ENCODE data around the gene NCKAP5. TPM values are rescaled to one million over a fixed set of nuclear protein-coding genes. Genes with fewer than 3 reads are reported as not detected.

NCKAP5 gene
- total RNA-seq, 5 donors from 2014 or later (not counting 1 experiment from before 2014, with no cell fraction given), result 0.06 TPM; not detected in 4

- H3K4me3 ChIP-seq (ENCODE audit: control insufficient read depth in 1 of 2, extremely low read depth in 1 of 2, low read length in 1 of 2), result no peak overlapping the region
- H3K4me3 Mint-ChIP-seq, result no peak overlapping the region
- H3K4me1 ChIP-seq (ENCODE audit: control insufficient read depth in 1 of 2, extremely low read depth in 1 of 2, insufficient read depth in 2 of 2, low read length in 2 of 2), result no peaks in the 10 kb centered on the region
- H3K9me3 ChIP-seq, result no peaks in the 10 kb centered on the region
- no peak overlapping the region for H3K27ac Mint-ChIP-seq
- WGBS (ENCODE audit: insufficient coverage), result no CpG with 5 or more reads among the region's 1 CpG
- H3K36me3 ChIP-seq (ENCODE audit: control insufficient read depth in 2 of 2, extremely low read depth in 1 of 2, insufficient read depth in 1 of 2, low read length in 1 of 2), result no peaks in the 10 kb centered on the region
- ChIA-PET POLR2A (no interaction called here), CTCF (no interaction called here)
- DNase-seq (no peak), ATAC-seq (replicated peaks in 1 of 4) (no peak)
- H3K36me3 Mint-ChIP-seq, result no peaks in the 10 kb centered on the region
- H3K27ac ChIP-seq (ENCODE audit: low read length), result no peak overlapping the region
- H3K4me1 Mint-ChIP-seq, result no peaks in the 10 kb centered on the region
- peaks cover 1 to 3% of the 10 kb centered on the region in 2 donors for H3K27me3 Mint-ChIP-seq
- no peaks in the 10 kb centered on the region for H3K9me3 Mint-ChIP-seq
- H3K27me3 ChIP-seq (replicated peaks in 1 of 2; ENCODE audit: control insufficient read depth in 2 of 2, extremely low read depth in 1 of 2, insufficient read depth in 2 of 2, low read length in 1 of 2), result no peaks in the 10 kb centered on the region
These were observed 12.9 kb upstream of the NCKAP5 start for GRCh38 chr2:133581010-133581760.

- H3K27me3 Mint-ChIP-seq, result peaks cover 1 to 3% of the 10 kb centered on the region in 2 donors
- no peaks in the 10 kb centered on the region for H3K36me3 Mint-ChIP-seq
- ChIA-PET POLR2A (no interaction called here), CTCF (no interaction called here)
- H3K27ac Mint-ChIP-seq, result no peak overlapping the region
- Histone ChIP-seq H3K4me3 (ENCODE audit: control insufficient read depth in 1 of 2, extremely low read depth in 1 of 2, low read length in 1 of 2) (no peak overlapping the region), H3K27me3 (replicated peaks in 1 of 2; ENCODE audit: control insufficient read depth in 2 of 2, extremely low read depth in 1 of 2, insufficient read depth in 2 of 2, low read length in 1 of 2) (no peaks in the 10 kb centered on the region), H3K9me3 (no peaks in the 10 kb centered on the region), H3K4me1 (ENCODE audit: control insufficient read depth in 1 of 2, extremely low read depth in 1 of 2, insufficient read depth in 2 of 2, low read length in 2 of 2) (no peaks in the 10 kb centered on the region), H3K27ac (ENCODE audit: low read length) (no peak overlapping the region), H3K36me3 (ENCODE audit: control insufficient read depth in 2 of 2, extremely low read depth in 1 of 2, insufficient read depth in 1 of 2, low read length in 1 of 2) (no peaks in the 10 kb centered on the region)
- H3K4me1 Mint-ChIP-seq, result no peaks in the 10 kb centered on the region
- ATAC-seq (replicated peaks in 1 of 4) (no peak), DNase-seq (no peak)
- H3K4me3 Mint-ChIP-seq, result no peak overlapping the region
- 88% methylated on average over 1 of the region's 1 CpG for WGBS (ENCODE audit: insufficient coverage)
- H3K9me3 Mint-ChIP-seq, result no peaks in the 10 kb centered on the region
These were observed 11.0 kb upstream of the NCKAP5 start for GRCh38 chr2:133579274-133579673.

GRCh38 chr2:133576714-133577113 lies 8.5 kb upstream of the NCKAP5 start:
- Mint-ChIP-seq H3K4me1 (no peaks in the 10 kb centered on the region), H3K36me3 (no peaks in the 10 kb centered on the region), H3K9me3 (no peaks in the 10 kb centered on the region), H3K27ac (no peak overlapping the region), H3K27me3 (no peaks in the 10 kb centered on the region), H3K4me3 (no peak overlapping the region)
- no peak for ATAC-seq (replicated peaks in 1 of 4)
- Histone ChIP-seq H3K27me3 (replicated peaks in 1 of 2; ENCODE audit: control insufficient read depth in 2 of 2, extremely low read depth in 1 of 2, insufficient read depth in 2 of 2, low read length in 1 of 2) (no peaks in the 10 kb centered on the region), H3K36me3 (ENCODE audit: control insufficient read depth in 2 of 2, extremely low read depth in 1 of 2, insufficient read depth in 1 of 2, low read length in 1 of 2) (no peaks in the 10 kb centered on the region), H3K4me3 (ENCODE audit: control insufficient read depth in 1 of 2, extremely low read depth in 1 of 2, low read length in 1 of 2) (no peak overlapping the region), H3K27ac (ENCODE audit: low read length) (no peak overlapping the region), H3K4me1 (ENCODE audit: control insufficient read depth in 1 of 2, extremely low read depth in 1 of 2, insufficient read depth in 2 of 2, low read length in 2 of 2) (no peaks in the 10 kb centered on the region), H3K9me3 (no peaks in the 10 kb centered on the region)
- no peak for DNase-seq
- WGBS (ENCODE audit: insufficient coverage), result 60% methylated on average over 1 of the region's 1 CpG
- POLR2A ChIA-PET, result no interaction called here
- CTCF ChIA-PET, result no interaction called here

- H3K27ac Mint-ChIP-seq, result no peak overlapping the region
- H3K4me3 Mint-ChIP-seq, result no peak overlapping the region
- CTCF ChIA-PET, result no interaction called here
- peaks cover 0 to 4% of the 10 kb centered on the region in 2 donors for H3K27me3 Mint-ChIP-seq
- no peaks in the 10 kb centered on the region for H3K36me3 Mint-ChIP-seq
- no peaks in the 10 kb centered on the region for H3K9me3 ChIP-seq
- H3K27me3 ChIP-seq (replicated peaks in 1 of 2; ENCODE audit: control insufficient read depth in 2 of 2, extremely low read depth in 1 of 2, insufficient read depth in 2 of 2, low read length in 1 of 2), result no peaks in the 10 kb centered on the region
- no peak overlapping the region for H3K27ac ChIP-seq (ENCODE audit: low read length)
- H3K4me3 ChIP-seq (ENCODE audit: control insufficient read depth in 1 of 2, extremely low read depth in 1 of 2, low read length in 1 of 2), result no peak overlapping the region
- H3K9me3 Mint-ChIP-seq, result no peaks in the 10 kb centered on the region
- no peaks in the 10 kb centered on the region for H3K36me3 ChIP-seq (ENCODE audit: control insufficient read depth in 2 of 2, extremely low read depth in 1 of 2, insufficient read depth in 1 of 2, low read length in 1 of 2)
- no peaks in the 10 kb centered on the region for H3K4me1 Mint-ChIP-seq
- no peak for DNase-seq
- 78% methylated on average over 1 of the region's 1 CpG for WGBS (ENCODE audit: insufficient coverage)
- POLR2A ChIA-PET, result no interaction called here
- H3K4me1 ChIP-seq (ENCODE audit: control insufficient read depth in 1 of 2, extremely low read depth in 1 of 2, insufficient read depth in 2 of 2, low read length in 2 of 2), result no peaks in the 10 kb centered on the region
- no peak for ATAC-seq (replicated peaks in 1 of 4)
These were observed 6.4 kb upstream of the NCKAP5 start for GRCh38 chr2:133574620-133575019.

GRCh38 chr2:133574186-133574585 lies 5.9 kb upstream of the NCKAP5 start:
- no peaks in the 10 kb centered on the region for H3K9me3 ChIP-seq
- H3K4me1 ChIP-seq (ENCODE audit: control insufficient read depth in 1 of 2, extremely low read depth in 1 of 2, insufficient read depth in 2 of 2, low read length in 2 of 2), result no peaks in the 10 kb centered on the region
- Mint-ChIP-seq H3K4me1 (no peaks in the 10 kb centered on the region), H3K27me3 (peaks cover 0 to 7% of the 10 kb centered on the region in 2 donors), H3K36me3 (no peaks in the 10 kb centered on the region), H3K27ac (no peak overlapping the region), H3K9me3 (no peaks in the 10 kb centered on the region), H3K4me3 (no peak overlapping the region)
- H3K27me3 ChIP-seq (replicated peaks in 1 of 2; ENCODE audit: control insufficient read depth in 2 of 2, extremely low read depth in 1 of 2, insufficient read depth in 2 of 2, low read length in 1 of 2), result no peaks in the 10 kb centered on the region
- H3K36me3 ChIP-seq (ENCODE audit: control insufficient read depth in 2 of 2, extremely low read depth in 1 of 2, insufficient read depth in 1 of 2, low read length in 1 of 2), result no peaks in the 10 kb centered on the region
- H3K27ac ChIP-seq (ENCODE audit: low read length), result no peak overlapping the region
- ChIA-PET POLR2A (no interaction called here), CTCF (no interaction called here)
- no peak overlapping the region for H3K4me3 ChIP-seq (ENCODE audit: control insufficient read depth in 1 of 2, extremely low read depth in 1 of 2, low read length in 1 of 2)
- no peak for ATAC-seq (replicated peaks in 1 of 4)
- DNase-seq, result no peak
- WGBS (ENCODE audit: insufficient coverage), result 86% methylated on average over 4 of the region's 5 CpGs

- no peaks in the 10 kb centered on the region for H3K9me3 Mint-ChIP-seq
- WGBS (ENCODE audit: insufficient coverage), result 86% methylated on average over 2 of the region's 6 CpGs
- H3K36me3 Mint-ChIP-seq, result no peaks in the 10 kb centered on the region
- ChIA-PET CTCF (no interaction called here), POLR2A (no interaction called here)
- ATAC-seq (replicated peaks in 1 of 4) (no peak), DNase-seq (no peak)
- H3K27me3 Mint-ChIP-seq, result peaks cover 0 to 10% of the 10 kb centered on the region in 2 donors
- Histone ChIP-seq H3K4me3 (ENCODE audit: control insufficient read depth in 1 of 2, extremely low read depth in 1 of 2, low read length in 1 of 2) (no peak overlapping the region), H3K4me1 (ENCODE audit: control insufficient read depth in 1 of 2, extremely low read depth in 1 of 2, insufficient read depth in 2 of 2, low read length in 2 of 2) (no peaks in the 10 kb centered on the region), H3K27ac (ENCODE audit: low read length) (no peak overlapping the region), H3K36me3 (ENCODE audit: control insufficient read depth in 2 of 2, extremely low read depth in 1 of 2, insufficient read depth in 1 of 2, low read length in 1 of 2) (no peaks in the 10 kb centered on the region), H3K27me3 (replicated peaks in 1 of 2; ENCODE audit: control insufficient read depth in 2 of 2, extremely low read depth in 1 of 2, insufficient read depth in 2 of 2, low read length in 1 of 2) (peaks cover 0 to under 1% of the 10 kb centered on the region in 2 experiments), H3K9me3 (no peaks in the 10 kb centered on the region)
- no peak overlapping the region for H3K27ac Mint-ChIP-seq
- H3K4me3 Mint-ChIP-seq, result no peak overlapping the region
- no peaks in the 10 kb centered on the region for H3K4me1 Mint-ChIP-seq
These were observed 5.4 kb upstream of the NCKAP5 start for GRCh38 chr2:133573491-133574162.

Data from T-cell (primary cell).